Measurements from ENCODE around the gene CD74. TPM values are rescaled to one million over a fixed set of nuclear protein-coding genes. Genes with fewer than 3 reads are reported as not detected.

CD74 gene
- total and polyA plus RNA-seq, 10 of the 15 experiments (the other 5 are each of a cell fraction or from before 2014, with no cell fraction given), result 1,387 to 11,063 (median 3,922) TPM

DNA sequence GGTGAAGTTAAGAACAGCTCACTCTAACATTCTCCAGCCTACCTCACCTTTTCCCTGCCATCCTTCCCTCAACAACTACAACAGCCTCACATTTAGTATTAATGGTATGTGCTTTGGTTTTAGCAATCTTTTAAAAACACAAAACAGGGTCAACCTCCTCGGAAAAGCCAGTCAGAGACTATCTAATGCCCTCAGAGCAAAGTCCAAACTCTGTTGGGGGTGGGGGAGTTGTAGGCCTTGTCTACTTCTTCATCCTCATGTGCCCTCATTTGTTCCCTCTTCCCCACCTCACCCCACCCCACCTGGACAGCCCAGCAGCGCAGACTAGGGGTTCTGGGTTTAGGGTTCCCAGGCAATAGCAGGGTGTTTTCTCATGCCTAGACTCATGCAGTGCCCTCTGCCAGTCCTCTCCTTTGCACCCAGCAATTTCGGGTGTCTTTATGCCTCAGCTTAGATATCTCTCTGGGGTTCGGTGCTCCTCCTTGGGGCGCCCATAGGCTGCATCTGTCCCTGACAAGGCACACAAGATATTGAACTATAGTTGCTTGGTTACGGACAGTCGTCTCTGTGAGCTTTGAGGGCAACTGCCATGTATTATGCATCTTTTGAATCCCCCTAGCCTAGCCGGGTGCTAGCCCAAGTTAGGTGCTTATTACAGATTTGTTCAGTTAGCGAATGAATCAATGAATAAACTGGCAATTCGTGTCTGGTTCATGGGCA lies 56.0 kb downstream of the CD74 start:
- no peaks in the 10 kb centered on the region for H3K27me3 ChIP-seq (replicated peaks in 1 of 2; ENCODE audit: control insufficient read depth in 2 of 2, insufficient read depth in 2 of 2, low read length in 1 of 2)
- ChIA-PET SMC1A (ENCODE audit: uncharacterized antibody, unreplicated experiment) (interaction anchor here (1.9 kb wide), 1 partner anchor 41 kb away, joined by 4 read pairs; no protein-coding TSS in a partner anchor), RAD21 (ENCODE audit: unreplicated experiment) (no interaction called here), CTCF (interaction anchor here (0.7 to 1.0 kb wide), 3 partner anchors 40 to 77 kb away, joined by 3 read pairs; no protein-coding TSS in a partner anchor), POLR2A (interaction anchor here (1.4 kb wide), 1 partner anchor 56 kb away, joined by 6 read pairs; the partner anchor contains the start of gene CD74)
- in situ Hi-C loops (cut with MboI) (no loop called here), intact Hi-C loops (cut with micrococcal nuclease; ENCODE audit: unreplicated experiment) (loop anchor here (10.0 kb wide), 1 partner anchor 78 kb away; no protein-coding TSS in a partner anchor)
- H3K27ac ChIP-seq (ENCODE audit: control insufficient read depth, insufficient read depth), result no peak overlapping the region
- peaks cover 1 to 4% of the 10 kb centered on the region in 2 experiments; a peak in 3 of 4 replicates for H3K36me3 ChIP-seq (ENCODE audit: control insufficient read depth in 2 of 2, insufficient read depth in 2 of 2, low read length in 1 of 2)
- 0 out of 2 replicates have a peak overlapping the region, but pooled peaks have one; percentile 49 for H3K9ac ChIP-seq (ENCODE audit: control insufficient read depth, insufficient read depth, low read length)
- TF ChIP-seq CEBPB (IDR thresholded peaks at IDR 0.05; ENCODE audit: borderline replicate concordance in 1 of 2, low read depth in 2 of 2, low read length in 2 of 2) (no peak), WRNIP1 (IDR thresholded peaks at IDR 0.05; ENCODE audit: borderline replicate concordance, low read depth, low read length) (no peak), USF2 (IDR thresholded peaks at IDR 0.05; ENCODE audit: borderline replicate concordance, low read depth, low read length) (no peak), ESRRA (IDR thresholded peaks at IDR 0.05; ENCODE audit: low read length) (no peak)
- TF ChIP-seq, protein P1, sequence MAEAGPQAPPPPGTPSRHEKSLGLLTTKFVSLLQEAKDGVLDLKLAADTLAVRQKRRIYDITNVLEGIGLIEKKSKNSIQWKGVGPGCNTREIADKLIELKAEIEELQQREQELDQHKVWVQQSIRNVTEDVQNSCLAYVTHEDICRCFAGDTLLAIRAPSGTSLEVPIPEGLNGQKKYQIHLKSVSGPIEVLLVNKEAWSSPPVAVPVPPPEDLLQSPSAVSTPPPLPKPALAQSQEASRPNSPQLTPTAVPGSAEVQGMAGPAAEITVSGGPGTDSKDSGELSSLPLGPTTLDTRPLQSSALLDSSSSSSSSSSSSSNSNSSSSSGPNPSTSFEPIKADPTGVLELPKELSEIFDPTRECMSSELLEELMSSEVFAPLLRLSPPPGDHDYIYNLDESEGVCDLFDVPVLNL (IDR thresholded peaks at IDR 0.05; ENCODE audit: low read depth, low read length), result no peak
- TF ChIP-seq, protein P2, sequence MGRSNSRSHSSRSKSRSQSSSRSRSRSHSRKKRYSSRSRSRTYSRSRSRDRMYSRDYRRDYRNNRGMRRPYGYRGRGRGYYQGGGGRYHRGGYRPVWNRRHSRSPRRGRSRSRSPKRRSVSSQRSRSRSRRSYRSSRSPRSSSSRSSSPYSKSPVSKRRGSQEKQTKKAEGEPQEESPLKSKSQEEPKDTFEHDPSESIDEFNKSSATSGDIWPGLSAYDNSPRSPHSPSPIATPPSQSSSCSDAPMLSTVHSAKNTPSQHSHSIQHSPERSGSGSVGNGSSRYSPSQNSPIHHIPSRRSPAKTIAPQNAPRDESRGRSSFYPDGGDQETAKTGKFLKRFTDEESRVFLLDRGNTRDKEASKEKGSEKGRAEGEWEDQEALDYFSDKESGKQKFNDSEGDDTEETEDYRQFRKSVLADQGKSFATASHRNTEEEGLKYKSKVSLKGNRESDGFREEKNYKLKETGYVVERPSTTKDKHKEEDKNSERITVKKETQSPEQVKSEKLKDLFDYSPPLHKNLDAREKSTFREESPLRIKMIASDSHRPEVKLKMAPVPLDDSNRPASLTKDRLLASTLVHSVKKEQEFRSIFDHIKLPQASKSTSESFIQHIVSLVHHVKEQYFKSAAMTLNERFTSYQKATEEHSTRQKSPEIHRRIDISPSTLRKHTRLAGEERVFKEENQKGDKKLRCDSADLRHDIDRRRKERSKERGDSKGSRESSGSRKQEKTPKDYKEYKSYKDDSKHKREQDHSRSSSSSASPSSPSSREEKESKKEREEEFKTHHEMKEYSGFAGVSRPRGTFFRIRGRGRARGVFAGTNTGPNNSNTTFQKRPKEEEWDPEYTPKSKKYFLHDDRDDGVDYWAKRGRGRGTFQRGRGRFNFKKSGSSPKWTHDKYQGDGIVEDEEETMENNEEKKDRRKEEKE (IDR thresholded peaks at IDR 0.05), result no peak
- ATAC-seq (no peak), FAIRE-seq (no peak), DNase-seq (ENCODE audit: low read depth, low spot score) (no peak)
- H4K20me1 ChIP-seq (ENCODE audit: control insufficient read depth, insufficient read depth), result no peaks in the 10 kb centered on the region
- peaks cover 23% of the 10 kb centered on the region for H3K4me1 ChIP-seq (ENCODE audit: control insufficient read depth, insufficient read depth, low read length)
- peaks cover 38% of the 10 kb centered on the region for H3K79me2 ChIP-seq (ENCODE audit: control insufficient read depth, insufficient read depth, low read length)
- H3K9me3 ChIP-seq (replicated peaks; ENCODE audit: control insufficient read depth, insufficient read depth, low read length), result no peaks in the 10 kb centered on the region
- peak overlapping the region; percentile 80 for H3K4me2 ChIP-seq (ENCODE audit: control insufficient read depth, insufficient read depth)
- peak overlapping the region; percentile 96 for H3K4me3 ChIP-seq
- TSS peak; percentile 76 for BruUV-seq (replicated peaks)
- peak overlapping the region; percentile 95 for H2AFZ ChIP-seq (ENCODE audit: control insufficient read depth, low read depth, low read length)
- WGBS (ENCODE audit: insufficient coverage, insufficient replicate concordance, low lambda C conversion rate, missing lambda C conversion rate), result 65% methylated on average over 10 of the region's 10 CpGs

Data from GM12878 (cell line).